H9 (cell line): Measurements from ENCODE around the gene MIEF1. TPM values are rescaled to one million over a fixed set of nuclear protein-coding genes. Genes with fewer than 3 reads are reported as not detected.

ENCODE experiments used
- DNase-seq: peaks from one replicate; pipeline ENCODE4 v3.0.0-alpha.2; 2017
- H2AFZ ChIP-seq: one replicate; pipeline ENCODE4 v1.6.1; 2013; ENCODE audit warnings: mild to moderate bottlenecking, low read length, control low read depth, moderate library complexity
- H2AK5ac ChIP-seq: 2 replicates; pipeline ENCODE4 v1.6.1; 2013; ENCODE audit warnings: low read length, control low read depth, mixed read lengths; ENCODE audit not compliant: insufficient read length
- H2BK120ac ChIP-seq: one replicate; pipeline ENCODE4 v1.6.1; 2013; ENCODE audit warnings: low read depth, mild to moderate bottlenecking, low read length, control low read depth, inconsistent platforms; ENCODE audit not compliant: poor library complexity, severe bottlenecking
- H2BK12ac ChIP-seq: 2 replicates; pipeline ENCODE4 v1.6.1; 2013; ENCODE audit warnings: low read length, control low read depth, mixed read lengths, low read depth; ENCODE audit not compliant: insufficient read length
- H2BK15ac ChIP-seq: 2 replicates; pipeline ENCODE4 v1.6.1; 2013; ENCODE audit warnings: low read depth, low read length, control low read depth
- H2BK20ac ChIP-seq: one replicate; pipeline ENCODE4 v1.6.1; 2013; ENCODE audit warnings: low read depth, mild to moderate bottlenecking, low read length, control low read depth, inconsistent platforms; ENCODE audit not compliant: poor library complexity, severe bottlenecking
- H2BK5ac ChIP-seq: 2 replicates; pipeline ENCODE4 v1.6.1; 2013; ENCODE audit warnings: low read length, control low read depth, mixed read lengths; ENCODE audit not compliant: insufficient read length
- H3K14ac ChIP-seq: 2 replicates; pipeline ENCODE4 v1.6.1; 2013; ENCODE audit warnings: low read length, control low read depth; ENCODE audit not compliant: insufficient read depth
- H3K18ac ChIP-seq: 2 replicates; pipeline ENCODE4 v1.6.1; 2013; ENCODE audit warnings: low read depth, mild to moderate bottlenecking, mixed read lengths, low read length, control low read depth; ENCODE audit not compliant: insufficient read length
- H3K23ac ChIP-seq: 2 replicates; pipeline ENCODE4 v1.6.1; 2013; ENCODE audit warnings: low read length, control low read depth, mixed read lengths, low read depth; ENCODE audit not compliant: insufficient read length
- H3K23me2 ChIP-seq: 2 replicates; pipeline ENCODE4 v1.6.1; 2013; ENCODE audit warnings: low read depth, mild to moderate bottlenecking, mixed read lengths, low read length, control low read depth; ENCODE audit not compliant: insufficient read length, poor library complexity, severe bottlenecking
- H3K27ac ChIP-seq: 2 replicates; pipeline ENCODE4 v1.5.1; 2013; ENCODE audit warnings: low read length, control low read depth, mixed read lengths, low read depth; ENCODE audit not compliant: insufficient read length
- H3K27me3 ChIP-seq: 2 replicates; pipeline ENCODE4 v1.6.1; 2013; ENCODE audit warnings: low read length, control low read depth, inconsistent platforms; ENCODE audit not compliant: insufficient read depth
- H3K4ac ChIP-seq: 2 replicates; pipeline ENCODE4 v1.6.1; 2013; ENCODE audit warnings: low read depth, mild to moderate bottlenecking, control low read depth, inconsistent platforms, low read length, moderate library complexity
- H3K4me1 ChIP-seq: 2 replicates; pipeline ENCODE4 v1.6.1; 2013; ENCODE audit warnings: low read length, control low read depth, inconsistent platforms; ENCODE audit not compliant: insufficient read depth
- H3K4me2 ChIP-seq: 2 replicates; pipeline ENCODE4 v1.6.1; 2013; ENCODE audit warnings: low read length, control low read depth, mixed read lengths; ENCODE audit not compliant: insufficient read length, insufficient read depth
- H3K56ac ChIP-seq: 2 replicates; pipeline ENCODE4 v1.6.1; 2013; ENCODE audit warnings: low read depth, mild to moderate bottlenecking, mixed read lengths, low read length, control low read depth; ENCODE audit not compliant: insufficient read length
- H3K79me1 ChIP-seq: 2 replicates; pipeline ENCODE4 v1.6.1; 2013; ENCODE audit warnings: low read depth, mild to moderate bottlenecking, moderate library complexity, low read length, control low read depth, inconsistent platforms; ENCODE audit not compliant: insufficient read depth, poor library complexity, severe bottlenecking
- H3K79me2 ChIP-seq: 2 replicates; pipeline ENCODE4 v1.6.1; 2013; ENCODE audit warnings: low read length, control low read depth, inconsistent platforms; ENCODE audit not compliant: insufficient read depth
- H3K9ac ChIP-seq: 2 replicates; pipeline ENCODE4 v1.6.1; 2013; ENCODE audit warnings: low read length, control low read depth, mixed read lengths; ENCODE audit not compliant: insufficient read length; ENCODE audit errors: extremely low read depth
- H3K9me3 ChIP-seq: one replicate; pipeline ENCODE4 v1.6.1; 2013; ENCODE audit warnings: low read depth, low read length, inconsistent platforms; ENCODE audit not compliant: control insufficient read depth
- H3T11ph ChIP-seq: one replicate; pipeline ENCODE4 v1.6.1; 2013; ENCODE audit warnings: mild to moderate bottlenecking, low read length, control low read depth, inconsistent platforms
- H4K20me1 ChIP-seq: one replicate; pipeline ENCODE4 v1.6.1; 2013; ENCODE audit not compliant: control insufficient read depth, insufficient read length, insufficient read depth
- H4K5ac ChIP-seq: 2 replicates; pipeline ENCODE4 v1.6.1; 2013; ENCODE audit warnings: low read depth, mild to moderate bottlenecking, mixed read lengths, low read length, control low read depth; ENCODE audit not compliant: insufficient read length
- H4K8ac ChIP-seq: replicated peaks from 2 replicates; pipeline ENCODE4 v1.6.1; 2013; ENCODE audit warnings: low read length, control low read depth, mixed read lengths, low read depth; ENCODE audit not compliant: insufficient read length
- H4K91ac ChIP-seq: 2 replicates; pipeline ENCODE4 v1.6.1; 2013; ENCODE audit warnings: low read depth, mild to moderate bottlenecking, moderate library complexity, mixed read lengths, low read length, control low read depth; ENCODE audit not compliant: insufficient read length
- H3K27ac Mint-ChIP-seq, 3 experiments: 2 replicates in 2 of 3; 3 replicates in 1 of 3; pipeline ENCODE4 v1.8.0; 2020 to 2021; ENCODE audit warnings: mixed read lengths in 3 of 3, mild to moderate bottlenecking in 1 of 3, moderate library complexity in 1 of 3
- H3K27me3 Mint-ChIP-seq: 2 replicates; pipeline ENCODE4 v1.8.0; 2021; ENCODE audit warnings: low read depth, mild to moderate bottlenecking, moderate library complexity, mixed read lengths
- H3K36me3 Mint-ChIP-seq, 3 experiments: 2 replicates in 2 of 3; 3 replicates in 1 of 3; pipeline ENCODE4 v1.8.0; 2020 to 2021; ENCODE audit warnings: low read depth in 3 of 3, mixed read lengths in 3 of 3; ENCODE audit not compliant: insufficient read depth in 1 of 3
- H3K4me1 Mint-ChIP-seq, 2 experiments: 2 replicates each; pipeline ENCODE4 v1.8.0; 2020; ENCODE audit warnings: mixed read lengths in 2 of 2
- H3K4me3 Mint-ChIP-seq, 2 experiments: 2 replicates in 1 of 2; 3 replicates in 1 of 2; pipeline ENCODE4 v1.8.0; 2020 to 2021; ENCODE audit warnings: mild to moderate bottlenecking in 2 of 2, mixed read lengths in 2 of 2, moderate library complexity in 1 of 2
- H3K9me3 Mint-ChIP-seq, 2 experiments: 2 replicates in 1 of 2; 3 replicates in 1 of 2; pipeline ENCODE4 v1.8.0; 2020; ENCODE audit warnings: mild to moderate bottlenecking in 2 of 2, mixed read lengths in 2 of 2, moderate library complexity in 1 of 2
- CTCF ChIP-seq: fragments of 200-600 bp; sonication (generic); conservative IDR thresholded peaks from 3 replicates; pipeline ENCODE4 v1.8.0; 2021; ENCODE audit warnings: antibody characterized with exemption, mild to moderate bottlenecking
- WGBS: extraction: QIAGEN DNeasy Blood & Tissue Kit; methylation state at CpG from one replicate; pipeline ENCODE4 v1.1.7; 2013; ENCODE audit warnings: missing lambda C conversion rate, low lambda C conversion rate, mixed read lengths; ENCODE audit not compliant: insufficient read length; ENCODE audit errors: extremely low coverage; 5-methylcytosine and 5-hydroxymethylcytosine counted together
- total RNA-seq: library from RNA; stranded (reverse); gene quantifications from 2 replicates; pipeline ENCODE4 v1.2.1, GENCODE V29; 2021

The MIEF1 gene
- total RNA-seq, 1 experiment from 2014 or later, result 32.6 TPM

- H3K18ac ChIP-seq, result no peak overlapping the region
- peaks cover 2% of the 10 kb centered on the region for H4K20me1 ChIP-seq
- no peak overlapping the region for H2BK20ac ChIP-seq
- H3K4me1 Mint-ChIP-seq, result peaks cover 14 to 27% of the 10 kb centered on the region in 2 experiments
- no peak overlapping the region for H3K56ac ChIP-seq
- H3K27me3 Mint-ChIP-seq, result peaks cover 26% of the 10 kb centered on the region
- H3K27ac ChIP-seq, result no peak overlapping the region
- no peak overlapping the region for H4K91ac ChIP-seq
- H3K14ac ChIP-seq, result no peak overlapping the region
- no peak overlapping the region for H2BK12ac ChIP-seq
- H3K23ac ChIP-seq, result no peak overlapping the region
- no peaks in the 10 kb centered on the region for H3K27me3 ChIP-seq
- H3K4me1 ChIP-seq, result no peaks in the 10 kb centered on the region
- WGBS, result no CpG with 5 or more reads among the region's 21 CpGs
- H3K9me3 ChIP-seq, result no peaks in the 10 kb centered on the region
- H2BK15ac ChIP-seq, result no peak overlapping the region
- H3K36me3 Mint-ChIP-seq, result no peaks in the 10 kb centered on the region
- H3K9me3 Mint-ChIP-seq, result no peaks in the 10 kb centered on the region
- no peak overlapping the region; a peak in 1 of 7 replicates for H3K27ac Mint-ChIP-seq
- H3K79me1 ChIP-seq, result no peaks in the 10 kb centered on the region
- H2BK120ac ChIP-seq, result no peak overlapping the region
- H3T11ph ChIP-seq, result no peak overlapping the region
- H2AFZ ChIP-seq, result no peak overlapping the region
- H3K23me2 ChIP-seq, result no peaks in the 10 kb centered on the region
- H3K9ac ChIP-seq, result no peak overlapping the region
- no peak overlapping the region for H2AK5ac ChIP-seq
- H3K79me2 ChIP-seq, result no peaks in the 10 kb centered on the region
- H4K5ac ChIP-seq, result no peak overlapping the region
- DNase-seq, result no peak
- no peak overlapping the region for H3K4me3 Mint-ChIP-seq
- no peak overlapping the region for H2BK5ac ChIP-seq
- H3K4me2 ChIP-seq, result no peak overlapping the region
- H4K8ac ChIP-seq, result no peak overlapping the region
- no peak overlapping the region for H3K4ac ChIP-seq
- no peak for TF ChIP-seq CTCF
These were observed 35.7 kb upstream of the MIEF1 start for GRCh38 chr22:39466228-39467006.
